Measurements from ENCODE around the gene UNG.
"Not testable (repeated sequence)": the region's sequence is repeated elsewhere in the genome, so short reads cannot be mapped to it uniquely, and the experiment has no call there.

Gene UNG

DNA sequence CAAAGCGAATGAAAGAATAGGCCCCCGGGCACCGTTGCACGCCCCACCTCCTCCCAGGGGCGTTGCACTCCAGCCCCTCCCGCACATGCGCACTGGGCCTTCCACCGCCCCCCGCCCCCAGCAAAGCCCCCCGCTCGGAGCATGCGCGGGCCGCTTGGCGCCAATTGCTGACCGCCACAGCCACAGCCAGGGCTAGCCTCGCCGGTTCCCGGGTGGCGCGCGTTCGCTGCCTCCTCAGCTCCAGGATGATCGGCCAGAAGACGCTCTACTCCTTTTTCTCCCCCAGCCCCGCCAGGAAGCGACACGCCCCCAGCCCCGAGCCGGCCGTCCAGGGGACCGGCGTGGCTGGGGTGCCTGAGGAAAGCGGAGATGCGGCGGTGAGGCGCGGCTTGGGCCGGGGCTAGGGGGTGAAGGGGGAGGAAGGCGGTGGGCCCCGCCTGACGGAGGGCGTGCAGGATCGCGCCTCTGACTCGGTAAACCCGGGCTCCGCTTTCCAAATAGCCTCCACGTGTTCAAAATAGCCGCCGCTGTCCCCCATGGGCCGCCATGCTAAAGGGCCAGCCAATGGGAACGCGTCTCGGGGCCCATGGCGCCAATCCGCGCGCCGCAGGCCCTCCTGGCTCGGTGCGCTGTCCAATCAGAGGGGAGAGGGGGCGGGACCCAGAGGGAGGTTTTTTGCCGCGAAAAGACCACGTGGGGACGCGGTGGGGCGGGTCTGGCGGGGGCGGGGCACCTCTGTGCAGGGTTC, at the start of gene UNG:
UNG (plus strand) TSS at position 163 of the 748 bp plus-strand sequence; CDS start at position 246, 83 bp downstream.
- peaks cover 4 to 20% (median 13%) of the 10 kb centered on the region in 3 donors for H3K36me3 ChIP-seq
- H3K27me3 ChIP-seq: peaks cover 0 to 2% of the 10 kb centered on the region in 2 donors
- intact Hi-C loops (cut with DNase I; ENCODE audit: low total_unique reads): no loop called here
- peak in 1 of 2 experiments; percentile 18 for TF ChIP-seq CTCF (IDR thresholded peaks at IDR 0.05)
- peaks cover 0 to 34% (median 29%) of the 10 kb centered on the region in 4 donors for H3K4me1 ChIP-seq
- no peaks in the 10 kb centered on the region for H3K9me3 ChIP-seq
- DNase-seq: peak; percentile 97 to 98
- H3K27ac ChIP-seq: peak within 1 kb of the TSS; percentile 88 to 89
- H3K4me3 ChIP-seq: peak within 1 kb of the TSS; percentile 85 to 86

DNA sequence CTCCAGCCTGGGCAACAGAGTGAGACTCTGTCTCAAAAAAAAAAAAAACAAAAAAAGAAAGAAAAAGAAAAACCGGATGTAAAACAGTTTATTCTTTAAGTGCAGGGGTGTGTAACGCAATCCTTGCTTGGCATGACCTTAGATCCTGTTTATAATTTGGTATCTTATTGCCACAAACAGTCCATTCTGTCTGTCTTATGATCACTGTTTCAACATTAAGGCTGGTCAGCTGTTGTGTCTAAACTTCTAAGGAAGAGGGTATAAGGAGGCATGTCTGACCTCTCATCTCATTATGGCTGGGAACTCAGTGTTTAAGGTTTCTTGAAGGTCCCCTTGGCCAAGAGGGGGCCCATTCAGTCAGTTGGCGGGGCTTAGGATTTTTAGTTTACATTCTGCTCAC, 48.7 kb upstream of the UNG start:
- H3K4me3 ChIP-seq; H3K9me3 ChIP-seq; H3K27ac ChIP-seq; DNase-seq; H3K36me3 ChIP-seq; H3K27me3 ChIP-seq; intact Hi-C loops (cut with DNase I; ENCODE audit: low total_unique reads): not testable (repeated sequence)
- peaks cover 0 to 12% (median 7%) of the 10 kb centered on the region in 4 donors for H3K4me1 ChIP-seq

DNA sequence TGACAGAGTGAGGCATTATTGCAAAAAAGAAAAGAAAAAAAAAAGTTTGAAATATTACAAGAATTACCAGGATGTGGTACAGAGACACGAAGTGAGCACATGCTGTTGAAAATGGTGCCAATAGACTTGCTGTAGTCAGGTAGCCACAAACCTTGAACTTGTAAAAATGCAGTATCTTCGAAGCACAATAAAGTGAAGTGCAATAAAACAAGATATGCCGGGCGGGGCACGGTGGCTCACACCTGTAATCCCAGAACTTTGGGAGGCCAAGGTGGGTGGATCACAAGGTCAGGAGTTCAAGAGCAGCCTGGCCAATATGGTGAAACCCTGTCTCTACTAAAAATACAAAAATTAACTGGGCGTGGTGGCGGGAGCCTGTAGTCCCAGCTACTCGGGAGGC, 47.6 kb upstream of the UNG start:
- intact Hi-C loops (cut with DNase I; ENCODE audit: low total_unique reads): not testable (repeated sequence)

GRCh38 chr12:109052097-109052413, 45.3 kb upstream of the UNG start:
- peaks cover 0 to 4% (median 0%) of the 10 kb centered on the region in 3 donors for H3K36me3 ChIP-seq
- peak overlapping the region; percentile 85 to 89 for H3K27ac ChIP-seq
- H3K9me3 ChIP-seq: no peaks in the 10 kb centered on the region
- H3K4me3 ChIP-seq: peak overlapping the region; percentile 84 to 95
- H3K27me3 ChIP-seq: no peaks in the 10 kb centered on the region
- no peak for TF ChIP-seq CTCF (IDR thresholded peaks at IDR 0.05)
- intact Hi-C loops (cut with DNase I; ENCODE audit: low total_unique reads): no loop called here
- H3K4me1 ChIP-seq: peaks cover 0 to 19% (median 13%) of the 10 kb centered on the region in 4 donors
- DNase-seq: no peak

More for the DNA sequence above, 47.6 kb upstream of the UNG start:
- H3K36me3 ChIP-seq, H3K4me3 ChIP-seq, H3K27me3 ChIP-seq, H3K9me3 ChIP-seq, H3K27ac ChIP-seq, DNase-seq: not testable (repeated sequence)
- H3K4me1 ChIP-seq: peaks cover 0 to 19% (median 13%) of the 10 kb centered on the region in 4 donors

GRCh38 chr12:109052414-109053323, 44.7 kb upstream of the UNG start, which contains the start of gene USP30:
USP30 (plus strand) TSS chr12:109052576; CDS start chr12:109052679, 103 bp downstream.
- H3K27me3 ChIP-seq: no peaks in the 10 kb centered on the region
- peak within 1 kb of the TSS; percentile 85 to 89 for H3K27ac ChIP-seq
- H3K9me3 ChIP-seq: no peaks in the 10 kb centered on the region
- intact Hi-C loops (cut with DNase I; ENCODE audit: low total_unique reads): no loop called here
- H3K4me1 ChIP-seq: peaks cover 0 to 19% (median 13%) of the 10 kb centered on the region in 4 donors
- no peak for TF ChIP-seq CTCF (IDR thresholded peaks at IDR 0.05)
- peaks cover 0 to 7% (median 1%) of the 10 kb centered on the region in 3 donors for H3K36me3 ChIP-seq
- DNase-seq: peak; percentile 80 to 87
- peak within 1 kb of the TSS; percentile 84 to 95 for H3K4me3 ChIP-seq

DNA sequence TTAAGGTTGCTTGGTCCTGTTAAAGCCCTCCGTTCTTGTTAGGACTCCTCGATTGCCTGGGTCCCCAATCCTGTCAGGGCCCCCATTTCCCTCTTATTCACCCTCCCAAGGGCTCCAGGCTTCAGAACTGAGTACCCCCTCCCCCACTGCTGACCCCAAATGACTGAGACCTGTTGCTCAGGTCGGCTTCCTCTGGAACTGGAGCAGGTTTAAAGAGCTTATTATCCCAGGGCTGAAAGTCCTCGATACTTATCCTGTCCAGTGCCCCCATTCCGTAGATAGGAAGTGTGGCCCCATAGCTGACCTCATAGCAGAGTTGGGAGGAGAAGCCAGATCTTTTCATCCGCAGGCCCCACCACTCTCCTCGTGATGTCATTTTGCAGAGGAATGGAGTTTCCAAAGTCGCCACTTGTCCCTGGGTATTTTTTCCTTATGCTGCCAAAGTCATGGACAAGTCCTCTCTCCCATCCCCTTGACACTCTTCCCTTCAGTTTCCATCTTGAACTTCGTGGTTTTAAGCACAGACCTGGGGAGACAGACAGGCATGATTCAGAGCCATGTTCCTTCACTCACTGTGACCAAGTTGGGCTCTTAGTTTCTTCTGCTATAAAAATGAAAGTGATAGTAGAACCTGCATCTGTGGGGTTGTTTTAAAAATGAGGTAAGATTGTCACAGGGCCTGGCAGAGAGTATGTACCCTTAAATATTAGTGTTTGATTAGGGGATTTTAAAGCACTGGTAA, 43.8 kb upstream of the UNG start:
- Histone ChIP-seq H3K4me3 (peak overlapping the region; percentile 84 to 95), H3K36me3 (peaks cover 0 to 15% (median 4%) of the 10 kb centered on the region in 3 donors), H3K9me3 (no peaks in the 10 kb centered on the region), H3K27me3 (no peaks in the 10 kb centered on the region), H3K4me1 (peaks cover 0 to 19% (median 13%) of the 10 kb centered on the region in 4 donors), H3K27ac (peak overlapping the region; percentile 85 to 89)
- no peak for DNase-seq
- no peak for TF ChIP-seq CTCF (IDR thresholded peaks at IDR 0.05)
- intact Hi-C loops (cut with DNase I; ENCODE audit: low total_unique reads): no loop called here

DNA sequence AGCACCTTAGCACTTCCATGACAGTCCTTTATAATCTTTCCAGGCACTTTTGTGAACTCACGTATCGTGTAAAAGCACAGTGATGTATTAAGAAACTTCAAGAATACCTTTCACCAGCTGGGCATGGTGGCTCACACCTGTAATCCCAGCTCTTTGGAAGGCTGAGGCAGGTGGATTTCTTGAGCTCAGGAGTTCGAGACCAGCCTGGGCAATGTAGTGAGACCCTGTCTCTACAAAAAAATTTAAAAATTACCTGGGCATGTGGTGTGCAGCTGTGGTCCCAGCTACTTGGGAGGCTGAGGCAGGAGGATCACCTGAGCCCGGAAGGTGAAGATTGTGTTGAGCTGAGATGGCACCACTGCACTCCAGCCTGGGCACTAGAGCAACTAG, 43.3 kb upstream of the UNG start:
- H3K27me3 ChIP-seq; H3K9me3 ChIP-seq; H3K27ac ChIP-seq; DNase-seq; intact Hi-C loops (cut with DNase I; ENCODE audit: low total_unique reads): not testable (repeated sequence)
- Histone ChIP-seq H3K4me3 (peak overlapping the region in 1 of 2 donors; percentile 84), H3K4me1 (peaks cover 0 to 19% (median 13%) of the 10 kb centered on the region in 4 donors), H3K36me3 (peaks cover 0 to 21% (median 4%) of the 10 kb centered on the region in 3 donors)
